Skeletal muscle cell (primary cell): ENCODE results near the gene RNF146.
"Not testable (repeated sequence)": the region's sequence is repeated elsewhere in the genome, so short reads cannot be mapped to it uniquely, and the experiment has no call there.

Experiments used
- DNase-seq: peaks from one replicate; pipeline ENCODE4 v3.0.0-alpha.2; 2010; ENCODE audit warnings: low read depth
- H3K4me3 ChIP-seq: 2 replicates; pipeline ENCODE4 v1.5.1; 2011; ENCODE audit warnings: low read depth, mild to moderate bottlenecking, control low read depth, low read length, moderate library complexity

Gene RNF146, protein sequence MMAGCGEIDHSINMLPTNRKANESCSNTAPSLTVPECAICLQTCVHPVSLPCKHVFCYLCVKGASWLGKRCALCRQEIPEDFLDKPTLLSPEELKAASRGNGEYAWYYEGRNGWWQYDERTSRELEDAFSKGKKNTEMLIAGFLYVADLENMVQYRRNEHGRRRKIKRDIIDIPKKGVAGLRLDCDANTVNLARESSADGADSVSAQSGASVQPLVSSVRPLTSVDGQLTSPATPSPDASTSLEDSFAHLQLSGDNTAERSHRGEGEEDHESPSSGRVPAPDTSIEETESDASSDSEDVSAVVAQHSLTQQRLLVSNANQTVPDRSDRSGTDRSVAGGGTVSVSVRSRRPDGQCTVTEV

GRCh38 chr6:127266178-127266891 is at the start of gene RNF146:
TSS of gene RNF146 (plus strand) at chr6:127266864. CDS start at chr6:127280339, 13,475 bp downstream.
- peak within 1 kb of the TSS; percentile 83 for H3K4me3 ChIP-seq
- DNase-seq = peak; percentile 64

- DNase-seq = no peak
- no peak overlapping the region for H3K4me3 ChIP-seq
Measured at GRCh38 chr6:127219869-127220268, 46.8 kb upstream of the RNF146 start.

DNA sequence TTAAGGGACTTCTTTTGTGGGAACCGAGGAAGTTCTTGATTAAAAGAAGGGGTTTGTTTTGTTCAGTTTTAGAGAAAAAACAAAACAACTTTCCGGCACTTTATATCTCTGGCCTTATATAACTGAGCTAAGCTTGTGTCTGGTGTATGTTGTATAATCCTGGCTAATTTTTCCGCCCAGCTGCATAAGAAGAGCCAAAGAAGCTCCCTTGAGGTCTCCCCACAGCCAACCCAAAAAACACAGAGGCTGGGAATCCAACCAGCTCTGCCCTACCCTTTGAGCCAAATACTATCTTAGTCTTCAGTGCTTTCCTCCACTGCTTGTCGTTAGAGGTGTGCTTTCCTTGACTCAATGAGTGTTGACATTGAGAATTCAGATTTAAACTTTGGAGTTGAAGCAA is 45.5 kb upstream of the RNF146 start:
- H3K4me3 ChIP-seq = no peak overlapping the region
- no peak for DNase-seq

DNA sequence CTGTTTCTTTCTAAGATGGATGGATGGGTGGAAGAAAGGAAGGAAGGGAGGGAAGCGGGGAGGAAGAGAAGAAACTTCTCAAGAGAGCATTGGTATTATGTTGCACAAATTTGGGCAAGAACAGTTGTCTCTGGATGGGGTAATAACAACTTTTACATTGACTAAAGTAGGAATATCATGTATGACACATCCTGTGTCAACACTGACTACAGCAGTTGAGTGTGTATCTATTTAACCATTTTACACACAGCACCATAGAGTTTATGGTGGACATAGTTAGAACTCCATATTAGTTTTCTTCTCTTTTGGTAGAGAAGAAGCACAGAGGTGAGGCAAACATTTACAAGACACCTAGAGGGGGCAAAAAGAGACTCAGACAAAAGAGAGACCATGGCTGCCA is 44.2 kb upstream of the RNF146 start:
- H3K4me3 ChIP-seq = no peak overlapping the region
- DNase-seq = no peak

DNA sequence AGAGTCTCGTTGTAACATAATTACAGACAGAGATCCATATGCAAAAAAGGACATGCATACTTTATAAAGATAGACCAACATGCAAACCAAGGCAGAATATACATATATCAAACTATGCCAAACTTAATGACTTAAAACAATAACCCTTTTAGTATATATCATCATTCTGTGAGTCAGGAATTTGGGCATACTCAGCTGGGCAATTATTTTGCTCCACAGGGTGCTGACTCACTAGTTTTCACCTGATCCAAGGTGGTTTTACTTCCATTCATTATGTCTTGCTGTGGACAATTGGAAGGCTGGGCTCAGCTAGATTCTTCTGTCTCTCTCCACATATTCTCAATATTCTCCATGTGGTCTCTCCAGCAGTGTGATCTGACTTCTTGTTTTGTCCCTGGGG is 41.2 kb upstream of the RNF146 start:
- no peak overlapping the region for H3K4me3 ChIP-seq
- no peak for DNase-seq

- DNase-seq, H3K4me3 ChIP-seq: not testable (repeated sequence)
Measured at GRCh38 chr6:127233819-127234218, 32.8 kb upstream of the RNF146 start.

- no peak for DNase-seq
- no peak overlapping the region for H3K4me3 ChIP-seq
Measured at GRCh38 chr6:127243501-127243900, 23.2 kb upstream of the RNF146 start.

- H3K4me3 ChIP-seq = no peak overlapping the region
- DNase-seq = no peak
Measured at GRCh38 chr6:127247114-127248096, 19.3 kb upstream of the RNF146 start.

DNA sequence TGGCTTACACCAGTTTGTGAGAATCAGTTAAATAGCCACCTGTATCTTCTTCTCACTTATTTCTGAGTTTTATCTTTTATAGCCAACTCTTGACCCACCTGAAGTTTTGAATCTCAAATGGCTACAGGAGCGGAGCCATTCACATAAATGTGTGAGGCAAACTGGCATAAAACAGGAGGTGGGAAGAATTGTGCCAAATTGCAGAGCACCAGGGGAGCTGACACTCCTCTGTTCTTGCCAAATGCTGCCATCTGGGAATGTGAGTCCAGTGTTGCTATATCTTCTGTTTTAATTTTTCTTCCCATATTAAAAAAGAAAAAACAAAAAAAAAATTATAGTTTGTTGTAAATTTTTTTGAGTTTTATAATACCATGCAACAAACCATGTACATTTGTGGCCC is 17.0 kb upstream of the RNF146 start:
- no peak for DNase-seq
- no peak overlapping the region for H3K4me3 ChIP-seq

DNA sequence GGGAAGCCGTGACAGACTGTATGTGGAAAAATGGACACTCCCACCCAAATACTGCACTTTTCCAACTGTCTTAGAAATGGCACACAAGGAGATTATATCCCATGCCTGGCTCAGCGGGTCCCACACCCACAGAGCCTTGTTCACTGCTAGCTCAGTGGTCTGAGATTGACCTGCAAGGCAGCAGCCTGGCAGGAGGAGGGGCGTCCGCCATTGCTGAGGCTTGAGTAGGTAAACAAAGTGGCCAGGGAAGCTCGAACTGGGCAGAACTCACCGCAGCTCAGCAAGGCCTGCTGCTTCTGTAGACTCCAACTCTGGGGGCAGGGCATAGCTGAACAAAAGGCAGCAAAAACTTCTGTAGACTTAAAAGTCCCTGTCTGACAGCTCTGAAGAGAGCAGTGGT is 11.4 kb upstream of the RNF146 start:
- DNase-seq = no peak

GRCh38 chr6:127262896-127263295 is 3.8 kb upstream of the RNF146 start:
- no peak for DNase-seq
- no peak overlapping the region for H3K4me3 ChIP-seq

More for the DNA sequence above, 11.4 kb upstream of the RNF146 start:
- no peak overlapping the region for H3K4me3 ChIP-seq

DNA sequence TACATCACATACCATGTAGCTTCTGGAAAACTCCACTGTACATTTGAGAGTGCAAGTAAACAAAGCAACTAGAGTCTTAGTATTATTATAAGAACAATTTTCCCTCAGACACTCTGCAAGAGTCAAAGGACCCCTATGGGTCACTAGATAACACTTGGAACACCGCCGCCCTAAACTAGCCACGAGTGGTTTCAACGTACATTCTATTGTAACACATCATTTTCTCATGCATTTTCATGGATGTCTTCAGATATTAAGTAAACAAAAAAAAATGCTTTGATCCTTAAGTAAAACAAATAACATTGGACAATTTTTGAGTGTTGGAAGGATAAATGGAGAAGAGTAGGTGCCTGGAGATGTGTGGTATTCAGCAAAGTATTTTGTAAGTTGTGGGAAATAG is 3.2 kb upstream of the RNF146 start:
- no peak for DNase-seq
- H3K4me3 ChIP-seq = no peak overlapping the region

DNA sequence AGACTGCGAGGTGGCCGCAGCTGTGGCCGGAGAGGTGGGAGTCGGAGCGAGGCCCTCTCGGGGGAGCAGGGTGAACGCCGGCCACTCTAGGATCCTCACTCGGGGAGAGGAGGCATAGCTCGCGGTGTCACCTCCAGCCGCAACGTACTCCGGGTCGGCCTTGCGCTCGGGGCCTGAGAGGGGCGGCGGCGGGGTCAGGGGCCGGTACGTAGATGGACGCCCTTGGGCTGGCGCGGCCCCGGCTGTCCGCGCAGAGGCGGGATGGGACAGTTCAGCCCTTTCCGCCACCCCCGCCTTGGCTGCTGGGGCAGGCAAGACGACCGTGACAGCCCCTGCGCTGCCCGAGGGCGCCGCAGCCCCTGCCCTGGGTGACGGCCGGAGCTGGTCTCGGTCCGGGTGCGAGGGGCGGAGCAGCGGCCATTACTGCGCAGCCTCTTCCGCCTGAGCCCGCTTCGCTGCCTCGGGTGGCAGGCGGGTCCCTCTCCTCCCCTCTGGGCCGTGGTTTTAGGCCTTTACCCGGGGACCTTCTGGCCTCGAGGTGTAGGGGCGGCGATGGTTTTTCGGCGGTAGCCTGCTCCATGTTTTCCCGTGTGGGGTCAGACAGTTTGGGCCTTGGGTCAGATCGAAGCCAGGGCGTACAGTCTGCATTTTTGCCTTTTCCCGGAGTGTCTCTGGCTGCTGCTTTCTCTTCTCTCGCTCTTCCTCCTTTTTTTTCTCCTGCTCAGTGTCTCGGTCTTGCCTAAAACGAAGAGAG is 405 bp downstream of the RNF146 start:
- no peak for DNase-seq
- H3K4me3 ChIP-seq = peak overlapping the region; percentile 83

- H3K4me3 ChIP-seq = peak overlapping the region; percentile 83
- DNase-seq = no peak
Measured at GRCh38 chr6:127267646-127268625, 1.3 kb downstream of the RNF146 start.

GRCh38 chr6:127272576-127272975 is 5.9 kb downstream of the RNF146 start:
- no peak overlapping the region for H3K4me3 ChIP-seq

DNA sequence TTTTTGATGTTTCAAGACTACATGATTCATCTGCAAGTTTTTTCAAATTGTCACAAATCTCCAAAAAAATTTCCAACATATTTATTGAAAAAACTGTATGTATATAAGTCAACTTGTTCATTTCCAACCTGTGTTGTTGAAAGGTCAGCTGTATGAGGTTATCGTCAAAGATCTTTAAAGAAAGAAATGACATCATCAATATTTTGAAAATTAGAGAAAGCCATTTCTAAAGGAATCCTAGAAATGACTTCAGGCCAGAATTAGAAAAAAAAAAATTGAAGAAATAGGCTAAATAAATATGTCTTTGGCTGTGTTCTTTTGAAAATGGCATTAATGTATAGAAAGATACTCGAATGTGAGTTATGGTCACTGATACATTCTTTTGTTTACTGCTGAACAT is 6.8 kb downstream of the RNF146 start:
- no peak overlapping the region for H3K4me3 ChIP-seq
- DNase-seq = no peak

More at GRCh38 chr6:127272576-127272975, 5.9 kb downstream of the RNF146 start:
- DNase-seq = no peak

- H3K4me3 ChIP-seq = no peak overlapping the region
- DNase-seq = no peak
Measured at GRCh38 chr6:127276331-127276730, 9.7 kb downstream of the RNF146 start.
